Adrenal gland (tissue), 12 donors: ENCODE measurements around the gene SLIT3. TPM values are rescaled to one million over a fixed set of nuclear protein-coding genes. Genes with fewer than 3 reads are reported as not detected.
A peak's percentile ranks its signal among the peaks of the same experiment; 100 is the strongest.

Experiments used
- DNase-seq, 7 donors: peaks; one replicate each; pipeline ENCODE4 v3.0.0-alpha.2; 2019 to 2020
- H3K27ac ChIP-seq, 5 donors: fragments of 200-600 bp; sonication (generic) in 4 of 5; 1 replicate in 3 of 5; 2 replicates in 2 of 5; pipeline versions ENCODE4 v1.5.1 to v1.8.0; 2016 to 2020; ENCODE audit warnings: mild to moderate bottlenecking in 1 of 5
- H3K27me3 ChIP-seq: fragments of 200-600 bp; 2 replicates; pipeline ENCODE4 v1.8.0; 2021
- H3K36me3 ChIP-seq, 2 donors: fragments of 200-600 bp; replicated peaks in 1 of 2; 1 replicate in 1 of 2; 2 replicates in 1 of 2; pipeline versions ENCODE4 v1.5.1 to v1.8.0; 2018 to 2022
- H3K4me1 ChIP-seq, 2 donors: fragments of 200-600 bp; replicated peaks in 1 of 2; 1 replicate in 1 of 2; 2 replicates in 1 of 2; pipeline versions ENCODE4 v1.5.1 to v1.8.0; 2018 to 2021
- H3K4me3 ChIP-seq, 4 donors: fragments of 200-600 bp; sonication (generic) in 3 of 4; one replicate each; pipeline ENCODE4 v1.5.1; 2016 to 2018
- H3K9me3 ChIP-seq, 3 donors: fragments of 200-600 bp; sonication (generic) in 1 of 3; replicated peaks in 1 of 3; 1 replicate in 2 of 3; 2 replicates in 1 of 3; pipeline versions ENCODE4 v1.5.1 to v1.8.0; 2016 to 2021
- CTCF ChIP-seq, 6 experiments: fragments of 450-650 bp in 4 of 6; fragments of 200-600 bp in 2 of 6; sonication (generic) in 1 of 6; IDR thresholded peaks; 1 replicate in 5 of 6; 2 replicates in 1 of 6; pipeline versions ENCODE4 v1.5.1 to v1.8.0; 2016 to 2021; ENCODE audit warnings: antibody characterized with exemption in 6 of 6, mild to moderate bottlenecking in 2 of 6, moderate library complexity in 1 of 6
- POLR2A ChIP-seq, 2 donors: fragments of 450-650 bp; IDR thresholded peaks; one replicate each; pipeline ENCODE4 v1.6.1; 2017; ENCODE audit warnings: antibody characterized with exemption in 2 of 2, mild to moderate bottlenecking in 2 of 2, moderate library complexity in 1 of 2
- WGBS, 4 donors: extraction: QIAGEN DNeasy Blood & Tissue Kit in 2 of 4; methylation state at CpG; one replicate each; pipeline versions ENCODE4 v1.1.5 to v1.1.7; 2013 to 2017; 5-methylcytosine and 5-hydroxymethylcytosine counted together
- intact Hi-C, 2 donors: fragments of 100-400 bp; cut with DNase I; formaldehyde crosslinking; loops; one replicate each; pipeline versions ENCODE4 v1.14.1 to v1.15.0; 2022 to 2023
- polyA plus RNA-seq, 3 donors: library from polyadenylated mRNA; stranded (reverse); fragments of 200-250 nt in 2 of 3; fragments of 350-450 nt in 1 of 3; fragmentation: Illumina TruSeq in 1 of 3; extraction: RNeasy Lipid Tissue Mini Kit (QIAGEN cat#74804) in 1 of 3; gene quantifications; one replicate each; pipeline ENCODE4 v1.2.3, GENCODE V29; 2013 to 2014
- total RNA-seq, 9 donors: library from RNA; depleted of rRNA in 4 of 9; stranded (reverse); fragments of >200 nt in 4 of 9; fragments of 120-200 nt in 1 of 9; fragmentation: NEBNext Ultra II Directional in 1 of 9; extraction: Animal tissue kit (Norgen Biotek cat#: 25700) in 1 of 9; gene quantifications; one replicate each; pipeline versions ENCODE4 v1.1.0 to v1.2.4, GENCODE V29; 2013 to 2023
- donor health status: healthy with polysubstance abuse.
- donor health status: Bipolar disorder and iron deficiency.
- donor health status: DM: yes; HTN: yes; CAD: no.
- donor health status: DM: no; HTN: no; CAD: no.
- donor health status: DM: no; HTN: no; CAD: no.
- donor health status: DM: yes; HTN: yes; CAD: no.

Gene SLIT3
- total and polyA plus RNA-seq, 12 donors, result 10.0 to 94.1 (median 32.8) TPM

GRCh38 chr5:168992016-168992415 is 308.9 kb downstream of the SLIT3 start:
- Histone ChIP-seq H3K9me3 (no peaks in the 10 kb centered on the region), H3K36me3 (no peaks in the 10 kb centered on the region), H3K4me1 (peaks cover 0 to 7% of the 10 kb centered on the region in 2 donors), H3K27me3 (no peaks in the 10 kb centered on the region), H3K4me3 (no peak overlapping the region), H3K27ac (no peak overlapping the region)
- intact Hi-C loops, result loop anchor here in 1 of 2 donors (5.0 kb wide), 1 partner anchor 310 kb away; the partner anchor contains the start of gene SLIT3
- peak in 4 of 7 donors; percentile 11 to 49 (median 26) for DNase-seq
- TF ChIP-seq POLR2A (IDR thresholded peaks at IDR 0.05) (no peak), CTCF (IDR thresholded peaks at IDR 0.05) (no peak)
- 43 to 56% (median 49%) methylated on average over 5 of the region's 5 CpGs for WGBS, 4 donors

- Histone ChIP-seq H3K4me1 (peaks cover 0 to 7% of the 10 kb centered on the region in 2 donors), H3K36me3 (no peaks in the 10 kb centered on the region), H3K27me3 (no peaks in the 10 kb centered on the region), H3K27ac (no peak overlapping the region), H3K4me3 (no peak overlapping the region), H3K9me3 (no peaks in the 10 kb centered on the region)
- WGBS, 4 donors, result 83 to 92% (median 86%) methylated on average over 1 to 2 of the region's 2 CpGs
- intact Hi-C loops, result loop anchor here in 1 of 2 donors (5.0 kb wide), 1 partner anchor 311 kb away; the partner anchor contains the start of gene SLIT3
- TF ChIP-seq CTCF (IDR thresholded peaks at IDR 0.05) (no peak), POLR2A (IDR thresholded peaks at IDR 0.05) (no peak)
- DNase-seq, result no peak
These were observed 309.6 kb downstream of the SLIT3 start for GRCh38 chr5:168991311-168991710.

GRCh38 chr5:168990679-168991078 is 310.3 kb downstream of the SLIT3 start:
- intact Hi-C loops, result loop anchor here in 1 of 2 donors (5.0 kb wide), 1 partner anchor 312 kb away; the partner anchor contains the start of gene SLIT3
- H3K27me3 ChIP-seq, result no peaks in the 10 kb centered on the region
- no peaks in the 10 kb centered on the region for H3K9me3 ChIP-seq
- peaks cover 0 to 7% of the 10 kb centered on the region in 2 donors for H3K4me1 ChIP-seq
- H3K4me3 ChIP-seq, result no peak overlapping the region
- H3K27ac ChIP-seq, result no peak overlapping the region
- H3K36me3 ChIP-seq, result no peaks in the 10 kb centered on the region
- TF ChIP-seq POLR2A (IDR thresholded peaks at IDR 0.05), result no peak
- TF ChIP-seq CTCF (IDR thresholded peaks at IDR 0.05), result no peak
- WGBS, 4 donors, result 48 to 67% (median 59%) methylated on average over 3 to 4 of the region's 4 CpGs
- no peak for DNase-seq

GRCh38 chr5:168989731-168990505 is 311.0 kb downstream of the SLIT3 start:
- H3K4me1 ChIP-seq, result peaks cover 0 to 7% of the 10 kb centered on the region in 2 donors
- no peak overlapping the region for H3K4me3 ChIP-seq
- intact Hi-C loops, result loop anchor here (5.0 to 10.0 kb wide), 3 partner anchors 312 to 585 kb away; partner anchors contain the start of gene SLIT3 (in 1 of the 2)
- no peak for DNase-seq
- no peak overlapping the region for H3K27ac ChIP-seq
- H3K27me3 ChIP-seq, result no peaks in the 10 kb centered on the region
- H3K36me3 ChIP-seq, result no peaks in the 10 kb centered on the region
- WGBS, 4 donors, result 74 to 84% (median 81%) methylated on average over 8 of the region's 8 CpGs
- TF ChIP-seq POLR2A (IDR thresholded peaks at IDR 0.05) (no peak), CTCF (IDR thresholded peaks at IDR 0.05) (no peak)
- no peaks in the 10 kb centered on the region for H3K9me3 ChIP-seq
